Calu3 (cell line): ENCODE data around the gene STAB2. TPM values are rescaled to one million over a fixed set of nuclear protein-coding genes. Genes with fewer than 3 reads are reported as not detected.
A peak's percentile ranks its signal among the peaks of the same experiment; 100 is the strongest.

ENCODE experiments used
- BruUV-seq: library from RNA; stranded (reverse); fragments of 400-500 nt; replicated peaks from 2 replicates; lab custom pipeline; 2021; lab: Mats Ljungman, UMichigan
- CTCF ChIA-PET: fragments of 300-600 bp; sonication (Branson Sonifier 250); formaldehyde crosslinking; loops from one replicate; lab custom pipeline; 2022; ENCODE audit warnings: antibody characterized with exemption; lab: Charles Lee
- DNase-seq: peaks from one replicate; pipeline ENCODE4 v3.0.0; 2022
- H3K27ac Mint-ChIP-seq: one replicate; pipeline ENCODE4 v1.8.0; 2022; ENCODE audit warnings: mixed read lengths; ENCODE audit not compliant: unreplicated experiment
- H3K27me3 Mint-ChIP-seq: one replicate; pipeline ENCODE4 v1.8.0; 2022; ENCODE audit warnings: mixed read lengths; ENCODE audit not compliant: unreplicated experiment
- H3K36me3 Mint-ChIP-seq: one replicate; pipeline ENCODE4 v1.8.0; 2022; ENCODE audit warnings: mild to moderate bottlenecking, moderate library complexity, mixed read lengths; ENCODE audit not compliant: insufficient read depth, unreplicated experiment
- H3K4me1 Mint-ChIP-seq: one replicate; pipeline ENCODE4 v1.8.0; 2022; ENCODE audit warnings: mild to moderate bottlenecking, low read depth, mixed read lengths; ENCODE audit not compliant: unreplicated experiment
- H3K4me3 Mint-ChIP-seq: one replicate; pipeline ENCODE4 v1.8.0; 2022; ENCODE audit warnings: mild to moderate bottlenecking, low read depth, moderate library complexity, mixed read lengths; ENCODE audit not compliant: unreplicated experiment
- H3K9me3 Mint-ChIP-seq: one replicate; pipeline ENCODE4 v1.8.0; 2022; ENCODE audit warnings: low read depth, mixed read lengths; ENCODE audit not compliant: unreplicated experiment
- intact Hi-C: fragments of 100-400 bp; cut with micrococcal nuclease; formaldehyde crosslinking; loops from one replicate; pipeline ENCODE4 v1.10.0; 2022; ENCODE audit not compliant: unreplicated experiment
- total RNA-seq: library from RNA; stranded (reverse); gene quantifications from 2 replicates; pipeline ENCODE4 v1.2.3, GENCODE V29; 2022
- TF ChIP-seq, protein P1 (sequence below): fragments of 200-600 bp; IDR thresholded peaks from one replicate; pipeline ENCODE4 v1.8.0; 2022; ENCODE audit warnings: antibody characterized with exemption; ENCODE audit not compliant: unreplicated experiment

Gene STAB2
- total RNA-seq, 1 experiment from 2014 or later, result not detected

- CTCF ChIA-PET, result interaction anchor here (0.6 to 1.4 kb wide), 4 partner anchors 9 to 983 kb away, joined by 3 to 6 read pairs (median 3); partner anchors contain the start of gene NT5DC3
- TF ChIP-seq, protein P1, sequence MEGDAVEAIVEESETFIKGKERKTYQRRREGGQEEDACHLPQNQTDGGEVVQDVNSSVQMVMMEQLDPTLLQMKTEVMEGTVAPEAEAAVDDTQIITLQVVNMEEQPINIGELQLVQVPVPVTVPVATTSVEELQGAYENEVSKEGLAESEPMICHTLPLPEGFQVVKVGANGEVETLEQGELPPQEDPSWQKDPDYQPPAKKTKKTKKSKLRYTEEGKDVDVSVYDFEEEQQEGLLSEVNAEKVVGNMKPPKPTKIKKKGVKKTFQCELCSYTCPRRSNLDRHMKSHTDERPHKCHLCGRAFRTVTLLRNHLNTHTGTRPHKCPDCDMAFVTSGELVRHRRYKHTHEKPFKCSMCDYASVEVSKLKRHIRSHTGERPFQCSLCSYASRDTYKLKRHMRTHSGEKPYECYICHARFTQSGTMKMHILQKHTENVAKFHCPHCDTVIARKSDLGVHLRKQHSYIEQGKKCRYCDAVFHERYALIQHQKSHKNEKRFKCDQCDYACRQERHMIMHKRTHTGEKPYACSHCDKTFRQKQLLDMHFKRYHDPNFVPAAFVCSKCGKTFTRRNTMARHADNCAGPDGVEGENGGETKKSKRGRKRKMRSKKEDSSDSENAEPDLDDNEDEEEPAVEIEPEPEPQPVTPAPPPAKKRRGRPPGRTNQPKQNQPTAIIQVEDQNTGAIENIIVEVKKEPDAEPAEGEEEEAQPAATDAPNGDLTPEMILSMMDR, result no peak
- Mint-ChIP-seq H3K27me3 (no peaks in the 10 kb centered on the region), H3K36me3 (peaks cover 47% of the 10 kb centered on the region), H3K9me3 (peaks cover 3% of the 10 kb centered on the region), H3K4me3 (peak overlapping the region; percentile 52), H3K27ac (peak overlapping the region; percentile 95), H3K4me1 (peaks cover 84% of the 10 kb centered on the region)
- peak; percentile 84 for DNase-seq
- intact Hi-C loops, result loop anchor here (5.0 kb wide), 1 partner anchor 130 kb away; the partner anchor contains the start of gene HSP90B1
- no TSS peak for BruUV-seq
Observed at GRCh38 chr12:103802586-103802886, 215.5 kb downstream of the STAB2 start.

GRCh38 chr12:103803847-103804246, 216.8 kb downstream of the STAB2 start:
- Mint-ChIP-seq H3K36me3 (peaks cover 46% of the 10 kb centered on the region), H3K9me3 (peaks cover 3% of the 10 kb centered on the region), H3K4me3 (peak overlapping the region; percentile 15), H3K27me3 (no peaks in the 10 kb centered on the region), H3K4me1 (peaks cover 85% of the 10 kb centered on the region), H3K27ac (peak overlapping the region; percentile 63)
- DNase-seq, result no peak
- no TSS peak for BruUV-seq
- TF ChIP-seq, protein P1, result no peak
- intact Hi-C loops, result loop anchor here (5.0 kb wide), 1 partner anchor 128 kb away; the partner anchor contains the start of gene HSP90B1
- CTCF ChIA-PET, result no interaction called here

- Mint-ChIP-seq H3K36me3 (peaks cover 36% of the 10 kb centered on the region), H3K9me3 (peaks cover 3% of the 10 kb centered on the region), H3K27ac (peak overlapping the region; percentile 63), H3K4me3 (no peak overlapping the region), H3K27me3 (no peaks in the 10 kb centered on the region), H3K4me1 (peaks cover 66% of the 10 kb centered on the region)
- DNase-seq, result no peak
- intact Hi-C loops, result no loop called here
- TF ChIP-seq, protein P1, result no peak
- BruUV-seq, result no TSS peak
- CTCF ChIA-PET, result interaction anchor here (0.8 kb wide), 1 partner anchor 501 kb away, joined by 7 read pairs; no protein-coding TSS in a partner anchor
Observed at GRCh38 chr12:103805655-103806360, 218.7 kb downstream of the STAB2 start.

- Mint-ChIP-seq H3K9me3 (peaks cover 3% of the 10 kb centered on the region), H3K4me1 (peaks cover 56% of the 10 kb centered on the region), H3K27ac (peak overlapping the region; percentile 7), H3K27me3 (no peaks in the 10 kb centered on the region), H3K36me3 (peaks cover 33% of the 10 kb centered on the region), H3K4me3 (no peak overlapping the region)
- BruUV-seq, result no TSS peak
- intact Hi-C loops, result no loop called here
- TF ChIP-seq, protein P1, result no peak
- DNase-seq, result no peak
- CTCF ChIA-PET, result no interaction called here
Observed at GRCh38 chr12:103806803-103807202, 219.7 kb downstream of the STAB2 start.
